Activated T-cell treated with anti-CD3 and anti-CD28 coated beads for 1 hour (primary cell): ENCODE measurements around the gene BCL2L11.

Experiments
- DNase-seq: peaks from one replicate; pipeline ENCODE4 v3.0.0-alpha.2; 2020; ENCODE audit warnings: low read depth

Gene BCL2L11

GRCh38 chr2:111191877-111192276 lies 71.2 kb downstream of the BCL2L11 start:
- no peak for DNase-seq

DNA sequence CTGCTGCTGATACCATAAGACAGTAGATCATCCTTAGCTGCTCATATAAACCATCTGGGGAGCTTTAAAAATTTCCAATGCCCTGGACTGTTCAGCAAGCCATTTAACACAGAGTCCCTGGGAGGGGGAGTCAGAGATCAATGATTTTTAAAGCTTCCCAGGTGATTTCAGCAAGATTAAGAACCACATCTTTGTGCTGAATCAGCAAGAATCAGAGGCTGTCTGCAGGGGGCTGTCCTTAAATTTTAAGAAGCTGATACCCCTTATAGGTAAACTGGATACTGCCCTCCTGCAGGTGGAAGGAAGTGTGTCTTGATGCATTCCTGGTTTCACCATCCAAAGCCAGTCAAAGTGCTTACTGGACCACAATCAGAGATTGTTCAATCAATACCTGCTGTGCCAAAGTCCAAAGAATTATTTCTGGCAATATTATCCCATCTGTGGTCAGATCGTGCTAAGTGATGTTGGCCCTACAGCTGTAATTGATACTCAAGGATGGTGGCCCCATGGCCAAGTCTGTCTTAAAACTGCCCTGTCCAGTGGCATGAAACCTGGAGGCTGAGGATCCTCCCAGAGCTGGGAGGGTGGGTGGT lies 72.2 kb downstream of the BCL2L11 start:
- no peak for DNase-seq

GRCh38 chr2:111194835-111195621 lies 74.3 kb downstream of the BCL2L11 start:
- no peak for DNase-seq

DNA sequence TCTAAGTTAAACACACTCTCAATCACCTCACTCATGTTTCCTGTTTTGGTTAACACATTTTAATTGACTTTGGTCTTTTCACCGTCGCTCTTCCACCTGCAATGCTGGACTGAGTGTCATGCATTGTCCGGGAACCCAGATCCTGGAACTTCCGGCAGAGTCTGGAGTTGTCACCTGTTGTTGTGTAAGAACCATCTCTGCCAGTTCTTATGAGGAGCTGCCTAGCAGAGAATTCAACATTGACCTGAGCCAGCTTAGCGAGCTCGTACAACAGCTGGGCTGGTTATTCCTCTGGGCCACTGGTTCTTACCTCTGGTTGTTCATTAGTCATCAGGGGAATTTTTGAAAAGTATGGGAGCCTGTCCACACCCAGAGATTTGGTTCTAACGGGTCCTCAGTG lies 75.7 kb downstream of the BCL2L11 start:
- no peak for DNase-seq

GRCh38 chr2:111198701-111199100 lies 78.0 kb downstream of the BCL2L11 start:
- DNase-seq = no peak

DNA sequence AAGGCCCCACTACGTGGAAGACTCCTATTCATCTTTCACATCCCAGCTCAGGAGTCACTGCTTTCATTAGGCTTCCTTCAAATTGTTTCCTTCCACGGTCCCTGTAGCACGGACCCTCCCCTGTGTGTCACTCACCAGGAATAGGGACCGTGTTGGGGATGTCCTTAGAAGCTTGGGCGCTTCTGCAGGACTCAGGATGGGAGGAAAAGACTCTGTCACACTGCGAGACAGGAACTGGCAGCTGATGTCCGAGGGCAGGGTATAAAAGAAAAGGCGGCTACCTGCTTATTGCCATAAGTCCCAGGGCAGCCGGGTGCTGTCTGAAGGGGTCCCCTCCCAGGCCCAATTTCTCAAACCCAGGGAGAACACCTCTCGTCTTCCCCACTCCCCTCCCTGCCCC lies 79.1 kb downstream of the BCL2L11 start:
- DNase-seq = no peak

DNA sequence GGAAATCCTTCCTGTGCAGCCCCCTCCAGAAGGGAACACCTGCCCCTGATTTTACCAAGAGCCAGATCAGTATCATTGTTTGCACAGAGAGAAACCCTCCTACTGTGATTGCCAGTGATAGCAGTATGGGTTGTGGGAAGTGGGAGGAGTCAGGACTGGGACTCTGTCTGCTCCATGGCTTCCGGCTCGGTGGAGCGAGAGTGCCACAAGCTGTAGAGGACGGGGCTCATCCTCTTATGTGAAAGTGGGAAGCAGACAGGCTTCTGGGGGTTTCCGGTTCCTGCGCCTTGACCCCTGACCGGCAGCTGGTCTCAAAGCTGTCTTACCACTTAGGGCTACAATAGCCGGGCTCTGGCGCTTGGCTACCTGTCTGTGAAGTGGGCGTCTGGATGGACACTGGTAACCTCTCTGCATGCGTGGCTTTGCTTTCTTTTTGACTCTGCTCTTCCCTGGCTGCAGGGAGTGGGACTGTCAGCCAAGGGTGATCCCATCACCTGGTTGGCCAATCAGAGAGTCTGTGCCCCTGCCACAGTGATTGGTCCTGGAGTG lies 79.7 kb downstream of the BCL2L11 start:
- no peak for DNase-seq

GRCh38 chr2:111201214-111201613 lies 80.5 kb downstream of the BCL2L11 start:
- no peak for DNase-seq

GRCh38 chr2:111202266-111203040 lies 81.7 kb downstream of the BCL2L11 start:
- no peak for DNase-seq

GRCh38 chr2:111204706-111205105 lies 84.0 kb downstream of the BCL2L11 start:
- no peak for DNase-seq

DNA sequence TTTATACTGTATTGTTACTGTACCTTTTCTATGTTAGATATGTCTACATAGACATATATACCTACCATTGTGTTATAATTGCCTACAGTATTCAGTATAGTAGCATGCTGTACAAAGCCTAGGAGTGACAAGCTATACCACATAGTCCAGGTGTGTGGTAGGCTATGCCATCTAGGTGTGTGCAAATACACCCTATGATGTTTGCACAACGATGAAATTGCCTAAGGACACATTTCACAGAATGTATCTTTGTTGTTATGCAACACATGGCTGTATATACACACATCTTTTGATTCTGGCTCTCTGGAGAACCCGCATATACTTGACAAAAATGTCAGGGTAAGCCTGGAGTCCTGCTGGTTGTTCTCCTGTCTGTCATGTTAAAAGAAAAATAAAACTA lies 85.1 kb downstream of the BCL2L11 start:
- DNase-seq = no peak

DNA sequence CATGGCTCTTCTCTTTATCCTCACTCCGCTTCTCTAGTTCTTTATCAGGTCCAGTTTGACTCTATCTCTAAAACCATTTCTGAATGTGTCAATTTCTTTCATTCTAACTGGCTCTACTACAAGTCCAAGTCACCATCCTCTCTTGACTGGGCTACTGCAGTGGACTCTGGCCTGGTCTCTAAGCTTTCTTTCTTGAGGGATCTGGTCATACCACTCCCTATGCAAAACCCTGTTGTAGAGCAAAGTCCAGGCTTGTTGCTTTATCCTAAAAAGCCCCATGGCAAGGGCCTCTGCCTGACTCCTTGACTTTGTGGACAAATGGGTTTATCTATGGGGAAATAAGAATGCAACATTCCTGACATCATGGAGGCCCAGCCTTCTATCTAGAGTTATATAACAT lies 87.1 kb downstream of the BCL2L11 start:
- DNase-seq = no peak

DNA sequence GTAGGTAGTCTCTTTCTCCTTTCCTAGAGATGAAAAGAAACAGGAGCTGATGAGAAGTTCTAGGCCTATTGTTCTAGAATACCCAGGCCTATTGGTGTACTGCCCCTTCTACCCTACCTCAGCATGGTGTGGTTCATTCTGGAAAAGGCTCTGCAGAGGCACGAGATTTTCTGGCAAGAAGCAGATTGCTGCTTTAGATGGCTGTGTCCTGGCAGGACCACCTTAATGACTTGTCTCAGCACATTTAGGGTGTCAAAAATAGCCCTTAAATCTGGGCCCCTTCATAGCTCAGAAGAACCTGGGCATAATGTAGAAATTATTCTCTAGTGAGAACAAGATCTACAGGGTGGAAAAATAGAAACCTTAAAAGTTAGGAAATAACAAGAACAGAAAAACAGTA lies 87.9 kb downstream of the BCL2L11 start:
- no peak for DNase-seq

DNA sequence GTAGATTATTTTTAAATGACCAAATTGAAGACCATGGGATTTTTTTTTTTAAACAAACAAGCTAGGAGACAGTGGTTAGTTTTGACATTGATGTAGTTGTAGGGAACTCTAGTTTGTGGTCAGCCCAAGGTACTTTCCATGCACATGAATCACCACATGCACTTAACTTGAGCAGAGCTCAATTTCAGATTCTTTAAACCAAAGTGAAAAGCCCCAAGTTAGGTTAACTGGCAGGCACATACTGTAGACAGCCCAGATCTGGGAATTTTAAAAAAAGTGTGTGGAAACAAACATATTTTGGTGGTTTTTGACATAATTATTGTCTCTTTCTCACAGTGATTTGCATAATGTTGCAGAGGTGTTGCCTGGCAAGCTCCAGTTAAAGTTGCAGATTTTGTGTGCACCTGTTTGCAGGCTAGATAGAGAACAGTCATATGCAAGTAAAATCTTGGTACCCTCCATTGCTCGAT lies 88.4 kb downstream of the BCL2L11 start:
- DNase-seq = no peak

DNA sequence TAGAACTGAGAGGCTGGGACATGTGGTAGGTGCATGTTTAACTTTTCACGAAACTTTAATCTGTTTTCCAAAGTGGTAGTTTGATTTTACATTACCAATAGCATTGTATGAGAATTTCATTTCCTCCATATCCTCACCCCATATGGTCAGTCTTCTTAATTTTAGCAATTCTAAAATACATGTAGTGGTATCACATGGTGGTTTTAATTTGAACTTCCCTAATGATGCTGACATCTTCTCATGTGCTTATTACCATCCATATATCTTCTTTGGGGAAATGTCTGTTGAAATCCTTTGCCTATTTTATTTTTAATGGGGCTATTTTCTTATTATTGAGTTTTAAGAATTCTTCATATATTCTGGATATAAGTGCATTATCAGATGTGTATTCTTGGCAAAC lies 89.3 kb downstream of the BCL2L11 start:
- no peak for DNase-seq

DNA sequence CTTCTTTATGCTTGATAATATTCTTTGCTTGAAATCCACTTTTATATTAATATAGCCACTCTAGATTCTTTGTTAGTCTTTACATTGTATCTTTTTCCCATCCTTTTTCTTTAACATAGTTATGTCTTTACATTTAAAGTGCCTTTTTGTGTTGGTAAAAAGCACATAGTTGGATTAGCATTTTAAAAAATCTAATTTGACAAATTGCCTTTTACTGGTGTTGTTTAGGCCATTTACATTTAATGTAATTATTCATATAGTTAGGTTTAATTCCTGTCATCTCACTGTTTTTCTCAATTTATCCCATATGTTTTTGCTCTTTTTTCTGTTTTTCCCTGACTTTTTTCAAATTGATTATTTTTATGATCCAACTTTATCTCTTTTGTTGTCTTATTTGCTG lies 93.2 kb downstream of the BCL2L11 start:
- no peak for DNase-seq

- no peak for DNase-seq
These were observed 96.3 kb downstream of the BCL2L11 start for GRCh38 chr2:111216811-111217652.
